DND-41 (cell line): Measurements from ENCODE around the gene CFAP298.

ENCODE experiments used
- CTCF ChIP-seq: IDR thresholded peaks from 2 replicates; pipeline ENCODE4 v1.5.1; 2012; ENCODE audit warnings: borderline replicate concordance, low read length, moderate library complexity, mild to moderate bottlenecking; ENCODE audit not compliant: poor library complexity, severe bottlenecking; ENCODE audit errors: extremely low read depth
- EZH2 ChIP-seq: IDR thresholded peaks from 3 replicates; pipeline ENCODE4 v1.6.1; 2012; ENCODE audit warnings: borderline replicate concordance, low read depth, mild to moderate bottlenecking, moderate library complexity, low read length, inconsistent platforms; ENCODE audit not compliant: severe bottlenecking

DNA sequence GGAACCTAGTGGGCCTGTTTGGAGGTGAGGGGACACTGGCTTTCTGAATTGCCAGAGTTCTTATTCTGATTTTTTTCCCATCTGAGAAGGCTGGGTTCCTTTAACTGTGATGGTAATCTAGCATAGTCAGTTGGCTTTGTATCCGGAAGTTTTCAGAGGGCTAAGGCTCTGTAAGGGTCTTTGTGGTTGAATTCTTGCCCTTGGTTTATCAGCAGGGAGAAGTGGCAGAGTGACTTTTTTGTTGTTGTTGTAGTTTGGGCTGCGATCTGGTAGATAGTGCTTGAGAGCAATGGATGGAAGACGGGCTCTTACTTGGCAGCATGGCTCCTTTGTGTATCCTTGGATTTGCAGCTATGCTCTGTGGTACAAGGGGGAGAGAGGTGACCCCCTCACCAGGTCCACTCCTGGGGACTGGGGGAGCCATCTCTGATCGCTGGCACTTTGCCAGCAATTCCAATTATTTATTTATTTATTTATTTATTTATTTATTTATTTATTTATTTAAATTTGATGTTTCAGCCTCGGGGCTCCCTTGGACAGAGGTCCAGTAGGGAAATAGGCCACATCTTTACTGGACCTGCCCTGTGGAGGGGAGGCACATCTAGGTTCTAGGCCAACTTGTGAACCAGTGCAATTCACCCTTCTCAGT is 45.3 kb downstream of the CFAP298 start:
- TF ChIP-seq CTCF (no peak), EZH2 (no peak)
